Stimulated activated naive B cell treated with anti-CD40 and anti-IgM and Interleukin-4, amounts not matched to agents 10 μg/mL and 1 μg/mL and 100 μg/mL, for 72 hours (primary cell): ENCODE data around the gene ATP8A2.

ENCODE experiments used
- ATAC-seq, 2 donors: fragments of 150-1000 bp; cut with Tn5 transposase; replicated peaks; 2 replicates each; pipeline ENCODE4 v1.10.0; 2021; ENCODE audit warnings: moderate library complexity in 1 of 2
- DNase-seq: peaks from one replicate; pipeline ENCODE4 v3.0.0; 2021
- H3K27ac Mint-ChIP-seq: one replicate; pipeline ENCODE4 v1.8.0; 2022; ENCODE audit warnings: mild to moderate bottlenecking, mixed read lengths
- H3K27me3 Mint-ChIP-seq, 2 donors: one replicate each; pipeline ENCODE4 v1.8.0; 2022; ENCODE audit warnings: mixed read lengths in 2 of 2
- H3K36me3 Mint-ChIP-seq, 2 donors: one replicate each; pipeline ENCODE4 v1.8.0; 2022; ENCODE audit warnings: mixed read lengths in 2 of 2, mild to moderate bottlenecking in 1 of 2
- H3K4me1 Mint-ChIP-seq, 2 donors: one replicate each; pipeline ENCODE4 v1.8.0; 2022; ENCODE audit warnings: mixed read lengths in 2 of 2, mild to moderate bottlenecking in 1 of 2
- H3K4me3 Mint-ChIP-seq, 2 donors: one replicate each; pipeline ENCODE4 v1.8.0; 2022; ENCODE audit warnings: mild to moderate bottlenecking in 2 of 2, mixed read lengths in 2 of 2, moderate library complexity in 1 of 2
- H3K9me3 Mint-ChIP-seq, 2 donors: one replicate each; pipeline ENCODE4 v1.8.0; 2022; ENCODE audit warnings: mixed read lengths in 2 of 2, mild to moderate bottlenecking in 1 of 2

The ATP8A2 gene

DNA sequence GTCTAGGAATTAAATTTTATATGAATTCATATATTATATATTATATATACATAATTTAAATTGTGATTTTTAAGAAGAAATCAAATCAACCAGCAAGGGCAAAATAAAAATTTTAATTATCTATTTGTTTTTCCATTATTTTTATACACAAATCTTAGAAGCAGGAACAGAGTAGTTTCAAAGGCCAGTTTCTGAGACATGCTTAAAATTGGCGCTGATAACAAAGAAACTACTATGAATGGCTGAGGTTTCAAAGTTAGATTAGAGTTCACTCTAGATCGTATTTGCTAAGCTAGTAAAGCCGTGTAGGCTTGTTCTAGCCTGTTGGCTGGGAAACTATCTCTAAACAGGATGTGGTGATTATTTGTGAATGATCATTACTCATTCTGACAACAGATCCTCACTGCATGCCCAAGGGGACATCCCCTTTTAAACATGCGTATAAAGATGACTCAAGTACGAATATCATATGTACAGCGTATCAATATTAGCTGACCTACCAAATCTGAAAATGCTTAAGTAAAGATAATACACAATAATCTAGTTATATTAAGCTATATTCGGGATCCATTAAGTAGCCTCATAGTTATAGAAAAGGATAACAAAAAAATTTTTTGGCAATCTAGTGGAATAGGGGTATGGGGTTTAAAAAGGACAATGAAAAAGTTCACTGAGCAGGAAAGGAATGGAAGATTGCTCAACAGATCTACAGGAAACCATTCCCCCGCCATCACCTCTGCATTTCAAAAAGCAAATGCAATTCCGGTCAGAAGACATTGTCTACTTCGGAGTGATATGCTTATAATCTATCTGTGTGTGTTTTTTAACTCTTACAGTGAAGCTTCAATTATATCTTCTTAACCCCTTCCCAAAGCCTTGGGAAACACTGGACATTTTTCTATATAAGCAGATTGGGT is 529.9 kb downstream of the ATP8A2 start:
- peak; percentile 7 for DNase-seq
- Mint-ChIP-seq H3K4me3 (no peak overlapping the region), H3K4me1 (peaks cover 4 to 7% of the 10 kb centered on the region in 2 donors), H3K9me3 (peaks cover 5 to 10% of the 10 kb centered on the region in 2 donors), H3K27ac (no peak overlapping the region), H3K27me3 (peaks cover 20 to 29% of the 10 kb centered on the region in 2 donors), H3K36me3 (peaks cover 0 to 4% of the 10 kb centered on the region in 2 donors)
- peak; percentile 93 to 94 for ATAC-seq

DNA sequence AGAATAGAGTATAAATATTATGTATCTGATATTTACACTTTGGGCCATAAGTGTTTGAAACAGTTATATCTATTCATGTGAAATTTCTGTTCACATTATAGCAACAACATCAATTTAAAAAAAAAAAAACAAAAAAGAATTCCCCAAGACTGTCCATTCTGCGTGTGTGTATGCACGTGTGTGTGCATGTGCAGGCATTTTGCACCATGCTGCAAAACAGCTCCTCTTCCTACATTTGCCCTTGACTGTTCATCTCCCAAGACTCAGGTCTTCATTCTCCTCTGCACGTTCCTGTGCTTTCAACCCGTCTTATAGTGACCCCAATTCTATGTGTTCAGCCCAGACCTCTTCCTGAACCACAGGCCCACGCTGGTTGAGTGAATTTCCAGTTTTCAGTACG is 530.7 kb downstream of the ATP8A2 start:
- Mint-ChIP-seq H3K4me1 (peaks cover 4 to 7% of the 10 kb centered on the region in 2 donors), H3K4me3 (no peak overlapping the region)

DNA sequence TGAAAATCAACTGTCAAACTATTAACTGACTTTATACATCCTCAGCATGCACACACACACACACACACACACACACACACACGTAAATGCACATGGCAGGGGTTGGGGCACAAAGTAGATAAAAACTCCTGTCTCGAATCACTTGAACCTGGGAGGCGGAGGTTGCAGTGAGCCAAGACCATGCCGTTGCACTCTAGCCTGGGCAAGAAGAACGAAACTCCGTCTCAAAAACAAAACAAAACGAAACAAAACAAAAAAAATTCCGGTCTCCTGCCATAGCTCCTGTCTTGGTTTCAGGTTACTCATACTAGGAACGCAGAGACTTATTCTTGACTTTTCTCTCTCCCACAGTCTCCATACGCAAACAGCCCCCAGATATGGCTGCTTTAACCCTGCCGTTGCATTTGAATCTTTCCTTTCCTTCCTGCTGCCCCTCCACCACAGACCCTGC is 531.1 kb downstream of the ATP8A2 start:
- H3K27ac Mint-ChIP-seq: no peak overlapping the region
- H3K4me3 Mint-ChIP-seq: no peak overlapping the region
- peaks cover 4 to 7% of the 10 kb centered on the region in 2 donors for H3K4me1 Mint-ChIP-seq
- peaks cover 0 to 2% of the 10 kb centered on the region in 2 donors for H3K36me3 Mint-ChIP-seq
- ATAC-seq (peak in 1 of 2 donors; percentile 18), DNase-seq (no peak)
- H3K9me3 Mint-ChIP-seq: peaks cover 3% of the 10 kb centered on the region in 2 donors
- H3K27me3 Mint-ChIP-seq: peaks cover 15 to 23% of the 10 kb centered on the region in 2 donors

More for the DNA sequence above, 530.7 kb downstream of the ATP8A2 start:
- peaks cover 4 to 8% of the 10 kb centered on the region in 2 donors for H3K9me3 Mint-ChIP-seq
- peaks cover 0 to 4% of the 10 kb centered on the region in 2 donors for H3K36me3 Mint-ChIP-seq
- H3K27ac Mint-ChIP-seq: no peak overlapping the region
- peaks cover 20 to 28% of the 10 kb centered on the region in 2 donors for H3K27me3 Mint-ChIP-seq
- ATAC-seq (no peak), DNase-seq (no peak)

DNA sequence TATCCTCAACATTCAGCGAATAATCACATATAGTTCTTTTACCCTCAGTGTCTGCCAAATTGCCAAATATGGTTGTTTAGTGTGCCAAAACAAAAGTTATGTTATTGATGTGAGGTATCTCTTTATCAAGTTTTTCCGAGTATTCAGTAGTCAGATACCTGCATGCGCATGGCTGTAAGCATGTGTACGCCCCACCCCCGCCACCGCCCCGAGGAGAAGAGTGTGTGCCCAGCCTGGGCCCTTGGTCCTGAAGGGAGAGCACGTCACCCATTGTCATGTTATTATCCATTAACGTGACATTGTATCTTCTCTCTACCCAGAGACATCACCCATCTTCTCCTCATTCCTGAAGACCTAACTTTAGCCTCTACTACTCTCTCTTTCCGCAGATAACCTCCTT is 533.1 kb downstream of the ATP8A2 start:
- H3K9me3 Mint-ChIP-seq: peaks cover 0 to 2% of the 10 kb centered on the region in 2 donors
- no peak for DNase-seq
- H3K36me3 Mint-ChIP-seq: no peaks in the 10 kb centered on the region
- H3K4me3 Mint-ChIP-seq: no peak overlapping the region
- H3K27ac Mint-ChIP-seq: no peak overlapping the region
- peaks cover 0 to 2% of the 10 kb centered on the region in 2 donors for H3K4me1 Mint-ChIP-seq
- H3K27me3 Mint-ChIP-seq: peaks cover 6 to 10% of the 10 kb centered on the region in 2 donors
- no peak for ATAC-seq

DNA sequence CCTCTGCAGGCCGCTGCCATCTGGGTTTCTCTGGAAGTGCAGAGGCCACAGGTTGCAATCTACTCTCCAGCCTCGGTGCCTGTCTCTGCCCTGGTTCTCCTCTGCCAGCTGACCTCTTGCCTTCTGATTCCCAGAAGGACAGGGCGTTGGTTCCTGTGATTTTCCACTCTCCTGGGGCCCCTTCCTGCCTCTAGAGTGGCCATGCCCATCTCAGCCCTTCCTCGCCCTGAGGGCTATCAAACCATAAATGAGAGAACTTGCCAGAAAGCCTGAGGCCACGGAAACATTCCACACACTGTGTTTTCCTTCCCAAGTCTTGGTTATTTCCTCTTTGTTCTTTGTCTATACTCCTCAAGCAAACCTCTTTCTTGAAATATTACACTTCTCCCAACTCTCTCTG is 533.8 kb downstream of the ATP8A2 start:
- peaks cover 0 to 5% of the 10 kb centered on the region in 2 donors for H3K27me3 Mint-ChIP-seq
- DNase-seq (no peak), ATAC-seq (no peak)
- no peak overlapping the region for H3K4me3 Mint-ChIP-seq
- H3K9me3 Mint-ChIP-seq: peaks cover 0 to 2% of the 10 kb centered on the region in 2 donors
- H3K27ac Mint-ChIP-seq: no peak overlapping the region
- H3K4me1 Mint-ChIP-seq: peaks cover 0 to 2% of the 10 kb centered on the region in 2 donors
- H3K36me3 Mint-ChIP-seq: no peaks in the 10 kb centered on the region

DNA sequence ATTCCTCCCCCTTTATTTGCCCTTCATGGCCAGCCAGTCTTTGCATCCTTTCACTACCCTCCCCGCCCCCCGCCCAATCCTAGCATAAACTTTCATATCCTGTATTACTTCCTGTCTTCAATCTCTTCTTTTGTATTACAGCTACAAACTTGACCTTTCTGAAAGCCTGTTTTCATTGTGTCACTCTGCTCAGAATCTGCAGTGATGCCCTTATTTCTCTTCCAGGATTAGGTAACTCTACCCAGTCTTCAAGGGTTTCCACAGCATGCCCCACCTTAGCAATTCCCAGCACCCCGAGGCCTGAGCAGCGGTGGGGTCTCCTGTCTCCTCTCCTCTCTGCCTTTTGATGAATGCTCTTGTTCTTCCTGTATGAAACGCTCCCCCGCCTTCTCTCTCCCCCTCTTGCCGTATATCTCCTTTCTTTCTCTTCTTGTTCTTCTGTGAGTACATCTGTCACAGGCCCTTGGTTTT is 534.5 kb downstream of the ATP8A2 start:
- Mint-ChIP-seq H3K27me3 (peaks cover 0 to under 1% of the 10 kb centered on the region in 2 donors), H3K36me3 (no peaks in the 10 kb centered on the region), H3K4me3 (no peak overlapping the region), H3K27ac (no peak overlapping the region), H3K9me3 (peaks cover 0 to 2% of the 10 kb centered on the region in 2 donors), H3K4me1 (peaks cover 0 to 2% of the 10 kb centered on the region in 2 donors)
- DNase-seq (no peak), ATAC-seq (peak; percentile 51 to 68)

DNA sequence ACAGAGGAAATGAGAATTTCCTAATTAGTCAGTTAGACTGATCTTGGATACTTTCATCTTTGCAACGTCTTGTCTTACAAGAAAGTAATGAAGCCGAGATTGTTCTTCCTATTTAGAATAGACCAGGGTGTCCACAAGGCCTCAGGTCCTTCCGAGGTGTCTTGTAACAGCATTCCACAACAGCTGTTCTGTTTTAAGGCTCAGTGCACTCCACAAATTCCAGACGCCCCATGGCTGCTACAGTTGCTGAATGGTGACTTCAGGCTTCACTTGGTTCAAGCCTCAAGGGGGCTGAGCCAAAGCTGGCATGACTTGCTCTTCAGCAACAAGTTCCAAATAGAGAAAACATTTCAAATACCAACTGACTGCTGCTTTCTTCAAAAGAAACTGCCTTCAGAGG is 536.6 kb downstream of the ATP8A2 start:
- no peak for ATAC-seq
- Mint-ChIP-seq H3K36me3 (no peaks in the 10 kb centered on the region), H3K27me3 (peaks cover 0 to 4% of the 10 kb centered on the region in 2 donors), H3K9me3 (no peaks in the 10 kb centered on the region), H3K4me1 (no peaks in the 10 kb centered on the region), H3K4me3 (no peak overlapping the region), H3K27ac (no peak overlapping the region)
- no peak for DNase-seq

DNA sequence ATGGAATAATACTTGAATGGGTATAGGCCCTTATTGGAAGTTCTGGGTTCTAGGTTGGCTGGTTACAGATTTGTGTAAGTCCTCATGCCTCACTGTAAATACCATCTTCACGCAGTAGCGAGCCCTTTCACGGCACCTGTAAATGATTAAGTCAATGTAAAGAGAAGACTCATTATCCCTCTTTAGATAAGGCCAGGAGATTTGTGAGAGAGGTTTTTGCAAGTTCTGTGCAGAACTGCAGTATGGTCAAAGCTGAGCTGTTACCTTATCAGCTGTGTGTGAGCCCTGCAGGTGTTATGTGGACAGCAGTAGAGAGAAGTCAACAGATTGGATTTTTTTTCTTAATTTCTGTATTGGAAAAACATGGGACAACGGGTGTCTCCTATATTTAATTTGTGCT is 538.5 kb downstream of the ATP8A2 start:
- DNase-seq (no peak), ATAC-seq (no peak)
- Mint-ChIP-seq H3K36me3 (no peaks in the 10 kb centered on the region), H3K9me3 (no peaks in the 10 kb centered on the region), H3K27ac (no peak overlapping the region), H3K4me1 (no peaks in the 10 kb centered on the region), H3K27me3 (peaks cover 8 to 19% of the 10 kb centered on the region in 2 donors), H3K4me3 (no peak overlapping the region)

DNA sequence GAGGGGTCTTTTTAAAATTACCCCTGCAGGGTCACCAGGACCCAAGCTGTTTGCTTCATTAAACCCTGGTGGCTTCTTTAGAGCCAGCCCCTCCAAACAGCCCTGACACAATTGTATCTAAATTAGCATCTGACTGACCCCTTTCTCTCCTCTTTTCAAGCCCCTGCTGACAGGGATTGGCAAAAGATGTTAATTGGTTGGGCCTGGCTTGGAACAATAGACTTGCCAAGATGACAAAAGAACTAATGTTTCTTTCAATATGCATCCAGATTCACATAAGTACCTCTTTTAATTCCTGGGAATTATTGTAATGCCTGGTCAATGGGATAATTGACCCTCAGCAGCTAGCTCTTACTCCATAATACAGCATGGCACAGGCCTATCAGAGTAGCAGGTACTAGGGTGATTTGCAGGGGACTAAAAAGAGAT is 539.2 kb downstream of the ATP8A2 start:
- Mint-ChIP-seq H3K27ac (no peak overlapping the region), H3K9me3 (no peaks in the 10 kb centered on the region), H3K4me3 (no peak overlapping the region), H3K27me3 (peaks cover 8 to 19% of the 10 kb centered on the region in 2 donors), H3K4me1 (no peaks in the 10 kb centered on the region), H3K36me3 (no peaks in the 10 kb centered on the region)
- DNase-seq (no peak), ATAC-seq (no peak)

DNA sequence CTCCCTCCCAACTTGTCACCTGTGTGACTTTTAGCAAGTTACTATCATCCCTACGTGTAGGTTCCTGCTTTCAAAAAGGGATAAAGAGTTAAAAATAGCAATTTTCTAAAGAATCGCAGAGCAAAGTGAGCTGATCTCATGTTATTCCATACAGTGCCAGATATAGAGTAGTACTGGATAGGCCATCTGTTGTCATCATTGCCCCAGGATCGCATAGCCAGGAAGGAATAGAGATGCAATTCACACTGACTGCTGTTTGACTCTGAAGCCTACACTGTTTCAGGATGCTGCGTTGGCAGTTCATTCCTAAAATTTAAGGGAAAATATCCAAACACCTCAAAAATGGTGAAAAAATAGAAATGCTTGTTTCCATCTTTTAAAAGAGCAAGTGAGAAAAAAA is 541.2 kb downstream of the ATP8A2 start:
- Mint-ChIP-seq H3K9me3 (no peaks in the 10 kb centered on the region), H3K4me1 (no peaks in the 10 kb centered on the region), H3K27me3 (peaks cover 8 to 28% of the 10 kb centered on the region in 2 donors), H3K36me3 (no peaks in the 10 kb centered on the region), H3K27ac (no peak overlapping the region), H3K4me3 (no peak overlapping the region)
- ATAC-seq (no peak), DNase-seq (no peak)

DNA sequence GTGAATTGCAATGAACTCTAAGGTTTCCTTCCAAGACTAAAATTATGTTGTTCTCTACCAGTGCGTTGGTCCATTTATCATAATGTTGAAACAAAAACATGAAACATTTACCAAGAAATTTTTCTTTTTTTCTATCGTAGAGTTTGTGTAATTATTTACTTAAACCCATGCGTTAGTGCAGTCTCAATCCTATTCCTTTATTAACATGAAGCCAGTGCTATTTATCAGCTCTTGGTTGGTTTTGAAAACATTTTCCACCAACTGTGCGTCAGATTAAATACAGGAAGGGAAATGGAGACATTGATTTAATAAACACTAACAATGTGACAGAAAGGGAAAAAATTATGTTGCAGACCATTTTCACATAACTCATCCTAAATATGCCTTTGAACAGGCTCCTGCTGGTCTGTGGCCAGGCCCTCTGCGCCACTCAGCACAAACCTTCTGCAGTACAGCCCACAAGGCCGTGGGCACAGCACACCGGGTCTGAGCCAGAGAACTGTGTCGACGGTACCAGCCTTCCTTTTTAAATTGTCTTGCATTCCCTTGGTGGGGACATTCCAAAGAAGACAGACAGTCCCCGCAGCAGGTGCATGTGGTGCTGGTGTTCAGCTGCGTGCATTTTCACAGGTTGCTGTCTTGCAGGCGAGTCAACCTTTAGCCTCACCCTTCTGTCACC is 544.2 kb downstream of the ATP8A2 start:
- Mint-ChIP-seq H3K4me1 (no peaks in the 10 kb centered on the region), H3K9me3 (no peaks in the 10 kb centered on the region), H3K36me3 (no peaks in the 10 kb centered on the region), H3K27ac (no peak overlapping the region), H3K27me3 (peaks cover 8 to 41% of the 10 kb centered on the region in 2 donors), H3K4me3 (no peak overlapping the region)
- ATAC-seq (no peak), DNase-seq (no peak)

DNA sequence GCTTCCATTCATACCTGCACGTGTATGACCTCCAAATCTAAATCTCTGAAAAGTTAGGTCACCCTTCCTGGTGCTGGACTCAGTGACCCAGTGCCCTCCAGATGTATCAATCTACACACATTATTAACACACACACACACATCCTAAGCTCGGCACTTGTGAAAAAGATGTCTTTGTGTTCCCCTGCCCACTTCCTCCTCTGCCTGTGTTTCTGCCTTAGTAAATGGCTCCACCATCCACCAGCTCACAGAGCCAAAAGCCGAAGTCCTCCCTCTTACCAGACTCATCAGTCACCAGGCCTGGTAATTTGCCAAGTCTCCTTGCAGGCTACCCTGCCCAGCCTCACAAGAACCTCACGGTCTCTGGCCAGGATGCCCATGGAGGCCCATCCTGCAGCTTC is 548.5 kb downstream of the ATP8A2 start:
- ATAC-seq (no peak), DNase-seq (no peak)
- no peak overlapping the region for H3K4me3 Mint-ChIP-seq
- H3K27me3 Mint-ChIP-seq: peaks cover 0 to 22% of the 10 kb centered on the region in 2 donors
- H3K27ac Mint-ChIP-seq: no peak overlapping the region
- no peaks in the 10 kb centered on the region for H3K4me1 Mint-ChIP-seq
- peaks cover 0 to 2% of the 10 kb centered on the region in 2 donors for H3K9me3 Mint-ChIP-seq
- no peaks in the 10 kb centered on the region for H3K36me3 Mint-ChIP-seq

DNA sequence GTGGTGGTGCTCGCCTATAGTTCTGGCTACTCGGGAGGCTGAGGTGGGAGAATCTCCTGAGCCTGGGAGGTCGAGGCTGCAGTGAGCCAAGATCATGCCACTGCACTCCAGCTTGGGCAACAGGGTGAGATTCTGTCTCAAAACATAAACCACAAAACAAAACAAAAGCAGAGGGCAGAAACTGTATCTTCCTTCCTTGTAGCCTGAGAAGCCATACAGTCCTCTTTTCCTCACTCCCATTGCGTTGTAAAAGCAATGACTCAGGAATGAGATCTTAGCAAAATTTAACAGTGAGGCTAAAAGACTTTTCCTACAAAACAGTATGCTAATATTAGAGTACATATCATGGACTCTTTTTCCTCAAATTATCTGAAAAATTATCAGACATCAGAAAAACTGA is 549.2 kb downstream of the ATP8A2 start:
- Mint-ChIP-seq H3K27me3 (peaks cover 0 to 23% of the 10 kb centered on the region in 2 donors), H3K9me3 (peaks cover 0 to 2% of the 10 kb centered on the region in 2 donors), H3K4me3 (no peak overlapping the region), H3K4me1 (no peaks in the 10 kb centered on the region), H3K36me3 (no peaks in the 10 kb centered on the region), H3K27ac (no peak overlapping the region)
- no peak for DNase-seq
- no peak for ATAC-seq

DNA sequence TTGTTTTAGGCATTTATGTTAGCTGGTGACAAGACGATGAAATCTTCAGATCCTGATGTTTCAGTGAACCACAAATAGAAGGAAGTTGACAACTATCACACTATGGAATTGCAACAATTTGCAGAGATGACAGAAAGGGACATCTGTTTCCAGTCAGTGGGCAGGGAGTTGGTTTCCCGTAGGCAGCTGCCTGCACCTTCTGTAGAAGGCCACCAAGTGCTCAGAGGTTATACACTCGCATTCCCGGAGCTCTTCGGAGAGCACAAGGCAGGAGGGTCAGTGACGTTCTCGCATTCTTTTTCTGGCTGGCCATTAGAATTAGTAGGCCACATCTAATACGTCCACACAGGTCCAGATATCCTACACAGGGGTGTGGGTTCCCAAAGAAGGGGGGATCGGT is 550.6 kb downstream of the ATP8A2 start:
- no peaks in the 10 kb centered on the region for H3K4me1 Mint-ChIP-seq
- no peak overlapping the region for H3K27ac Mint-ChIP-seq
- H3K9me3 Mint-ChIP-seq: peaks cover 0 to 2% of the 10 kb centered on the region in 2 donors
- DNase-seq: no peak
- H3K36me3 Mint-ChIP-seq: no peaks in the 10 kb centered on the region
- no peak for ATAC-seq
- H3K4me3 Mint-ChIP-seq: no peak overlapping the region
- H3K27me3 Mint-ChIP-seq: peaks cover 4 to 19% of the 10 kb centered on the region in 2 donors
